Parathyroid adenoma (tissue), 2 donors: Measurements from ENCODE around the gene SH2D3A.
A peak's percentile ranks its signal among the peaks of the same experiment; 100 is the strongest.

Experiments used
- H2AFZ ChIP-seq: fragments of 300-600 bp; sonication (generic); one replicate; pipeline ENCODE4 v1.7.0; 2017; ENCODE audit warnings: antibody characterized with exemption, mild to moderate bottlenecking
- H3K27ac ChIP-seq: fragments of 300-600 bp; sonication (generic); one replicate; pipeline ENCODE4 v1.7.0; 2017
- H3K27me3 ChIP-seq: fragments of 300-600 bp; sonication (generic); one replicate; pipeline ENCODE4 v1.7.0; 2017; ENCODE audit warnings: low read length; ENCODE audit not compliant: control insufficient read depth, insufficient read depth
- H3K36me3 ChIP-seq: fragments of 300-600 bp; sonication (generic); one replicate; pipeline ENCODE4 v1.7.0; 2017; ENCODE audit warnings: low read length; ENCODE audit not compliant: control insufficient read depth, insufficient read depth
- H3K4me1 ChIP-seq: fragments of 300-600 bp; sonication (generic); one replicate; pipeline ENCODE4 v1.7.0; 2017; ENCODE audit warnings: control low read depth
- H3K4me2 ChIP-seq: fragments of 300-600 bp; sonication (generic); one replicate; pipeline ENCODE4 v1.7.0; 2017; ENCODE audit warnings: low read length
- H3K4me3 ChIP-seq: fragments of 300-600 bp; sonication (generic); one replicate; pipeline ENCODE4 v1.7.0; 2017; ENCODE audit warnings: low read depth, low read length
- H3K79me2 ChIP-seq: fragments of 300-600 bp; sonication (generic); one replicate; pipeline ENCODE4 v1.7.0; 2017; ENCODE audit warnings: control low read depth
- H3K9ac ChIP-seq: fragments of 300-600 bp; sonication (generic); one replicate; pipeline ENCODE4 v1.7.0; 2017; ENCODE audit warnings: mild to moderate bottlenecking
- H3K9me3 ChIP-seq: fragments of 300-600 bp; sonication (generic); one replicate; pipeline ENCODE4 v1.7.0; 2017; ENCODE audit warnings: low read length; ENCODE audit not compliant: control insufficient read depth
- TF ChIP-seq, protein P1 (sequence below): fragments of 300-600 bp; sonication (generic); IDR thresholded peaks from one replicate; pipeline ENCODE4 v1.7.0; 2017; ENCODE audit warnings: antibody characterized with exemption, mild to moderate bottlenecking
- donor health status: primary hyperparathyroidism.

SH2D3A gene

DNA sequence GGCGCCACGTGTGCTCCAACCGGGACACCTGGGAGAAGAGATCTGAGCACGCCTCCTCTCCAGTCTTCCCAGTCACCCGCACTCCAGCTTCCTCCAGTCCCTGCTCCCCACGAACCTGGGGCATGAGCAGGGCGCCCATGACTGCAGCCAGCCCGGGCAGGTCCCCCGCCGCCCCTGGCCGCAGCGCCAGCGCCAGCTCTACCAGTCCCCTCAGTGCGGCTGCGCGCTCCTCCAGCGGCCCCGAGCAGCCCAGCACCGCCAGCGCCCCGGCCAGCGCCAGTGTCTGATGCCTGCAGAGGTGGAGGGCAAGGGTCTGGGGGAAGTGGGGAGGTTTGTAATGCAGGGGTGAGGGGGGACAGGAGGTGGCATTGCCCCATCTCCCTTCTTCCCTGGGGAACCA lies 13.1 kb downstream of the SH2D3A start:
- Histone ChIP-seq H2AFZ (no peak overlapping the region), H3K79me2 (no peaks in the 10 kb centered on the region), H3K27ac (no peak overlapping the region), H3K9ac (no peak overlapping the region), H3K27me3 (no peaks in the 10 kb centered on the region), H3K36me3 (no peaks in the 10 kb centered on the region), H3K9me3 (no peaks in the 10 kb centered on the region), H3K4me3 (no peak overlapping the region), H3K4me1 (no peaks in the 10 kb centered on the region), H3K4me2 (no peak overlapping the region)
- TF ChIP-seq, protein P1, sequence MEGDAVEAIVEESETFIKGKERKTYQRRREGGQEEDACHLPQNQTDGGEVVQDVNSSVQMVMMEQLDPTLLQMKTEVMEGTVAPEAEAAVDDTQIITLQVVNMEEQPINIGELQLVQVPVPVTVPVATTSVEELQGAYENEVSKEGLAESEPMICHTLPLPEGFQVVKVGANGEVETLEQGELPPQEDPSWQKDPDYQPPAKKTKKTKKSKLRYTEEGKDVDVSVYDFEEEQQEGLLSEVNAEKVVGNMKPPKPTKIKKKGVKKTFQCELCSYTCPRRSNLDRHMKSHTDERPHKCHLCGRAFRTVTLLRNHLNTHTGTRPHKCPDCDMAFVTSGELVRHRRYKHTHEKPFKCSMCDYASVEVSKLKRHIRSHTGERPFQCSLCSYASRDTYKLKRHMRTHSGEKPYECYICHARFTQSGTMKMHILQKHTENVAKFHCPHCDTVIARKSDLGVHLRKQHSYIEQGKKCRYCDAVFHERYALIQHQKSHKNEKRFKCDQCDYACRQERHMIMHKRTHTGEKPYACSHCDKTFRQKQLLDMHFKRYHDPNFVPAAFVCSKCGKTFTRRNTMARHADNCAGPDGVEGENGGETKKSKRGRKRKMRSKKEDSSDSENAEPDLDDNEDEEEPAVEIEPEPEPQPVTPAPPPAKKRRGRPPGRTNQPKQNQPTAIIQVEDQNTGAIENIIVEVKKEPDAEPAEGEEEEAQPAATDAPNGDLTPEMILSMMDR: no peak

DNA sequence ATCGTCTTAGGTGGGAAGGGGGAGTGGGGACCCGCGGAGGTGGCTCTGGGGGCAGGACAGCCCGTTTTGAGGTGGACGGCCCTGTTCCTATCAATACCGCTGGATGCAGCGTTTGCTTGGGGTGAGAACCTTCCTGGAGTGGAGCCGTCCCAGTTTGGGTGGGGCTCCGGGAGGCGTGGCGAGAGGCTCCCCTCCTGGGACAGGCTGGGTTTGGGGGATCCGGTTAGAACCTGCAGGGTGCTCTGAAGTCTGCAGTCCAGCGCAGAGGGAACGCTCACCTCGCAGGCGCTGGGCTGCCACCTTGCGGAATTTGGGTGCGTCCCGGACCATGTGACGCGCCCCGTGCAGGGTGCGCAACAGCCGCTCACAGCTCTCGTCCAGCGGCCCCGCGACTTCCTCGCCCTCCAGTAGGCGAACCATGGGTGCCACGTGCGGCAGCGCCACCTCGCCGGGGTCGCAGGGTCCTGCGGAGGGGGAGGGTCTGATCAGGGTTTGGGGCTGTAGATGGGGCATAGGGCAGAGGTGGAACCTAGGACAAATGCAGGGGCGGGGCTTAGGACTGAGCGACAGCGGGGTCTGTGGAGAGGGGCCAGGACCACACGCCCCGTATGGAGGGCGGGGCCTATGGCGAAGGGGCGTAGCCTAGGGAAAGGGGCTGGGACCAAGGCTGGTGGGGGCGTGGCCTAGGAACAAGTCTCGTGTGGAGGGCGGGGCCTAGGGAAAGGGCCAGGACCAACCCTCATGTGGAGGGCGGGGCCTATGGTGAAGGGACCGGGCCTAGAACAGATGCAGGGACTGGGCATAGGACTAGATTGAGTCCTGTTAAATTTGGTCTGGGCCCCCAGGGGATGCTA lies 13.8 kb downstream of the SH2D3A start:
- no peaks in the 10 kb centered on the region for H3K27me3 ChIP-seq
- H3K27ac ChIP-seq: no peak overlapping the region
- no peaks in the 10 kb centered on the region for H3K4me1 ChIP-seq
- no peak overlapping the region for H3K4me3 ChIP-seq
- H3K79me2 ChIP-seq: no peaks in the 10 kb centered on the region
- H3K9ac ChIP-seq: no peak overlapping the region
- H3K36me3 ChIP-seq: no peaks in the 10 kb centered on the region
- no peaks in the 10 kb centered on the region for H3K9me3 ChIP-seq
- H3K4me2 ChIP-seq: peak overlapping the region; percentile 8
- peak overlapping the region; percentile 38 for H2AFZ ChIP-seq
- TF ChIP-seq, protein P1: peak; percentile 5

DNA sequence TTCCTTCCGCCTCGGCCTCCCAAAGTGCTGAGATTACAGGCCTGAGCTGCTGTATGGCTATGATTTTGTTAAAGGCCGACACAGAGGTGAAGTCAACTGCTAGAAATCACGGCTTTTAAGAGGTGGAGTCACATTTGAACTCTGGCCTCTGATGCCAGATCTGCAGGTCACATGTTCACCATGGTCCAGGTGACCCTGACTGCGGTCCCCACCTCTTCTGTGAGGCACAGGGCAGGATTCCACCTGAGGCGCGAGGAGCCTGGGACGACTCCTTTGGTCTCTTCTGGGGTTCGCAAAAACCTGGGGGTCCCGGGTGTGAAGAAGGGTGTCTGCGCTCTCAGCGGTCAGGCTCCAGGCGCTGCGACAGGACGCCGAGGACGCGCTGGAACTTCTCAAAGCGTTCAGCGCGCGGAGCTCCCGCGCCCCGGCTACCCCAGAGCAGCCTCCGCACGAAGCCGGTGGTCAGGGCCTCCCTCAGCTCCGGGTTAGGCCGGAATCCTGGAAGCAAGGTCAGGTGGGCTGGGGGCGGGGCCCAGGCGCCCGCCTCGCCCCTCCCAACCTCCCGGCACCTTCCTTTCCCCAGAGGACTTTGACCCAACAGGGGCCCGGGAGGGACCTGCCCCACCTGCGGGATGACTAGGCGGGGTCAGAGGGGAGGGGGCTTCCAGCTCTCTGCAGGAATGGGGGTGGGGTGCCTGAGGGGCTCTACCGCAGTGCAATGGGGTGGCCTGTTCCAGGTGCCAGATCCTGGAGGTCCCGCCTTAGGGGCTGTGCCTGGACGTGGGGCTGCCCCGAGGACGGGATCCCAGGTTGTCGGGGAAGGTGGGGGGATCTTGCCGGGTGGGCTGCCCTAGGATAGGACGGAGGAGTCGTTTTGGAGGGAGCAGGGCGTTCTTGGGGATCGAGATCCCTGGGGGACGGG lies 14.7 kb downstream of the SH2D3A start:
- Histone ChIP-seq H3K27ac (no peak overlapping the region), H3K79me2 (no peaks in the 10 kb centered on the region), H3K4me2 (no peak overlapping the region), H3K4me1 (no peaks in the 10 kb centered on the region), H3K9me3 (no peaks in the 10 kb centered on the region), H3K36me3 (no peaks in the 10 kb centered on the region), H2AFZ (no peak overlapping the region), H3K4me3 (no peak overlapping the region), H3K9ac (no peak overlapping the region), H3K27me3 (no peaks in the 10 kb centered on the region)
- TF ChIP-seq, protein P1: no peak

DNA sequence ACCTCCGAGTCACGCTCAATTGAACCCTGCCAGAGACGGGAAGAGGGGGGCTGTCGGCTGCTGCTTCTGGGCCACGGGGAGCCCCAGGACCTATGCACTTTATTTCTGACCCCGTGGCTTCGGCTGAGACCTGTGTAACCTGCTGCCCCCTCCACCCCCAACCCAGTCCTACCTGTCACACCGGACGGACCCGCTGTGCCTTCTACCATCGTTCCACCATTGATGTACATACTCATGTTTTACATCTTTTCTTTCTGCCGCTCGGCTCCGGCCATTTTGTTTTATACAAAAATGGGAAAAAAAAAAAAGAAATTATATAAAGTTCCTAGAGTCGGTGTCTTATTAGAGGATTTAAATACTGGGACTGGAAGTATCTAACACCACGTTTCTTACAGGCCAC lies 16.0 kb downstream of the SH2D3A start:
- no peak overlapping the region for H3K9ac ChIP-seq
- no peaks in the 10 kb centered on the region for H3K9me3 ChIP-seq
- H3K79me2 ChIP-seq: peaks cover under 1% of the 10 kb centered on the region
- no peaks in the 10 kb centered on the region for H3K4me1 ChIP-seq
- no peak overlapping the region for H3K27ac ChIP-seq
- no peak overlapping the region for H3K4me2 ChIP-seq
- TF ChIP-seq, protein P1: no peak
- no peak overlapping the region for H3K4me3 ChIP-seq
- H3K27me3 ChIP-seq: no peaks in the 10 kb centered on the region
- H3K36me3 ChIP-seq: no peaks in the 10 kb centered on the region
- no peak overlapping the region for H2AFZ ChIP-seq
